ENCODE results near the gene ZNF491.

GRCh38 chr19:11769995-11770394, 28.3 kb upstream of the ZNF491 start:
- TF ChIP-seq ZNF274 (IDR thresholded peaks at IDR 0.05; ENCODE audit: low read length) (no peak), ZNF274 (tag by site-specific recombination; IDR thresholded peaks at IDR 0.05; ENCODE audit: borderline replicate concordance) (no peak), ZNF768 (tag by site-specific recombination; IDR thresholded peaks at IDR 0.05) (no peak), AEBP2 (tag by site-specific recombination; IDR thresholded peaks at IDR 0.05; ENCODE audit: borderline replicate concordance) (no peak), ZBTB49 (tag by site-specific recombination; IDR thresholded peaks at IDR 0.05; ENCODE audit: low read depth) (no peak), ZNF623 (tag by site-specific recombination; IDR thresholded peaks at IDR 0.05) (no peak), PRDM10 (tag by site-specific recombination; IDR thresholded peaks at IDR 0.05) (no peak), ZNF121 (tag by site-specific recombination; IDR thresholded peaks at IDR 0.05) (no peak), ZNF292 (tag by site-specific recombination; IDR thresholded peaks at IDR 0.05; ENCODE audit: borderline replicate concordance, low read depth) (no peak), ZNF138 (tag by site-specific recombination; IDR thresholded peaks at IDR 0.05; ENCODE audit: borderline replicate concordance) (no peak), MZF1 (tag by site-specific recombination; IDR thresholded peaks at IDR 0.05; ENCODE audit: borderline replicate concordance) (no peak)
- TF ChIP-seq, protein P1, sequence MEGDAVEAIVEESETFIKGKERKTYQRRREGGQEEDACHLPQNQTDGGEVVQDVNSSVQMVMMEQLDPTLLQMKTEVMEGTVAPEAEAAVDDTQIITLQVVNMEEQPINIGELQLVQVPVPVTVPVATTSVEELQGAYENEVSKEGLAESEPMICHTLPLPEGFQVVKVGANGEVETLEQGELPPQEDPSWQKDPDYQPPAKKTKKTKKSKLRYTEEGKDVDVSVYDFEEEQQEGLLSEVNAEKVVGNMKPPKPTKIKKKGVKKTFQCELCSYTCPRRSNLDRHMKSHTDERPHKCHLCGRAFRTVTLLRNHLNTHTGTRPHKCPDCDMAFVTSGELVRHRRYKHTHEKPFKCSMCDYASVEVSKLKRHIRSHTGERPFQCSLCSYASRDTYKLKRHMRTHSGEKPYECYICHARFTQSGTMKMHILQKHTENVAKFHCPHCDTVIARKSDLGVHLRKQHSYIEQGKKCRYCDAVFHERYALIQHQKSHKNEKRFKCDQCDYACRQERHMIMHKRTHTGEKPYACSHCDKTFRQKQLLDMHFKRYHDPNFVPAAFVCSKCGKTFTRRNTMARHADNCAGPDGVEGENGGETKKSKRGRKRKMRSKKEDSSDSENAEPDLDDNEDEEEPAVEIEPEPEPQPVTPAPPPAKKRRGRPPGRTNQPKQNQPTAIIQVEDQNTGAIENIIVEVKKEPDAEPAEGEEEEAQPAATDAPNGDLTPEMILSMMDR (tag by site-specific recombination; IDR thresholded peaks at IDR 0.05): no peak
- TF ChIP-seq, protein P2, sequence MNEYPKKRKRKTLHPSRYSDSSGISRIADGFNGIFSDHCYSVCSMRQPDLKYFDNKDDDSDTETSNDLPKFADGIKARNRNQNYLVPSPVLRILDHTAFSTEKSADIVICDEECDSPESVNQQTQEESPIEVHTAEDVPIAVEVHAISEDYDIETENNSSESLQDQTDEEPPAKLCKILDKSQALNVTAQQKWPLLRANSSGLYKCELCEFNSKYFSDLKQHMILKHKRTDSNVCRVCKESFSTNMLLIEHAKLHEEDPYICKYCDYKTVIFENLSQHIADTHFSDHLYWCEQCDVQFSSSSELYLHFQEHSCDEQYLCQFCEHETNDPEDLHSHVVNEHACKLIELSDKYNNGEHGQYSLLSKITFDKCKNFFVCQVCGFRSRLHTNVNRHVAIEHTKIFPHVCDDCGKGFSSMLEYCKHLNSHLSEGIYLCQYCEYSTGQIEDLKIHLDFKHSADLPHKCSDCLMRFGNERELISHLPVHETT (tag by site-specific recombination; IDR thresholded peaks at IDR 0.05): no peak
